H1 (cell line): ENCODE measurements around the gene FAM219A. TPM values are rescaled to one million over a fixed set of nuclear protein-coding genes. Genes with fewer than 3 reads are reported as not detected.

Source experiments
- CTCF ChIA-PET: fragments of 300-600 bp; sonication (Branson Sonifier 250); formaldehyde crosslinking; loops from one replicate; lab custom pipeline; 2021; ENCODE audit not compliant: partially characterized antibody; lab: Charles Lee
- POLR2A ChIA-PET: fragments of 300-600 bp; sonication (Branson Sonifier 250); formaldehyde crosslinking; loops from one replicate; lab custom pipeline; 2021; ENCODE audit warnings: inconsistent platforms; ENCODE audit not compliant: partially characterized antibody; lab: Charles Lee
- DNase-seq, 2 experiments: peaks; one replicate each; pipeline versions ENCODE4 v3.0.0 to v3.0.0-alpha.2; 2010 to 2022; ENCODE audit warnings: low spot score in 2 of 2, low read depth in 1 of 2, mixed read lengths in 1 of 2
- FAIRE-seq: peaks from 2 replicates; lab custom pipeline; 2011; peaks lifted over from hg19 to GRCh38; lab: Jason Lieb, UNC
- H2AFZ ChIP-seq: 2 replicates; pipeline ENCODE4 v1.8.1; 2012; ENCODE audit warnings: low read length, inconsistent platforms
- H2AK5ac ChIP-seq: 2 replicates; pipeline ENCODE4 v1.6.1; 2013; ENCODE audit warnings: low read depth, low read length
- H2BK120ac ChIP-seq: replicated peaks from 2 replicates; pipeline ENCODE3; 2013; ENCODE audit warnings: low read depth, low read length, inconsistent platforms
- H2BK12ac ChIP-seq: 2 replicates; pipeline ENCODE4 v1.6.1; 2013; ENCODE audit warnings: low read depth, low read length
- H2BK15ac ChIP-seq: 2 replicates; pipeline ENCODE4 v1.6.1; 2013; ENCODE audit warnings: low read length
- H2BK20ac ChIP-seq: 2 replicates; pipeline ENCODE4 v1.6.1; 2013; ENCODE audit warnings: low read length
- H2BK5ac ChIP-seq: 2 replicates; pipeline ENCODE4 v1.6.1; 2013; ENCODE audit warnings: low read depth, low read length
- H3K14ac ChIP-seq: 2 replicates; pipeline ENCODE4 v1.6.1; 2013; ENCODE audit warnings: inconsistent platforms; ENCODE audit not compliant: insufficient read length
- H3K18ac ChIP-seq: 2 replicates; pipeline ENCODE4 v1.6.1; 2013; ENCODE audit warnings: low read length; ENCODE audit errors: extremely low read depth
- H3K23ac ChIP-seq: 2 replicates; pipeline ENCODE4 v1.6.1; 2013; ENCODE audit warnings: inconsistent platforms; ENCODE audit not compliant: insufficient read length
- H3K23me2 ChIP-seq: 2 replicates; pipeline ENCODE4 v1.6.1; 2013; ENCODE audit warnings: low read depth, low read length
- H3K27ac ChIP-seq: 2 replicates; pipeline ENCODE4 v1.6.1; 2011; ENCODE audit warnings: low read depth, low read length, inconsistent platforms
- H3K27me3 ChIP-seq, 4 experiments: replicated peaks in 1 of 4; 1 replicate in 1 of 4; 2 replicates in 3 of 4; pipeline versions ENCODE4 v1.6.1 to v1.8.1; 2011 to 2013; ENCODE audit warnings: low read length in 3 of 4, mild to moderate bottlenecking in 3 of 4, inconsistent platforms in 2 of 4, mixed read lengths in 2 of 4, moderate library complexity in 1 of 4; ENCODE audit not compliant: control insufficient read depth in 3 of 4, insufficient read depth in 3 of 4; ENCODE audit errors: extremely low read depth in 1 of 4
- H3K36me3 ChIP-seq, 4 experiments: 2 replicates each; pipeline versions ENCODE4 v1.6.1 to v1.8.1; 2011 to 2013; ENCODE audit warnings: mild to moderate bottlenecking in 4 of 4, low read length in 3 of 4, moderate library complexity in 2 of 4, control low read depth in 1 of 4, inconsistent platforms in 1 of 4; ENCODE audit not compliant: insufficient read depth in 4 of 4, control insufficient read depth in 2 of 4
- H3K4ac ChIP-seq: replicated peaks from 2 replicates; pipeline ENCODE3; 2013; ENCODE audit warnings: low read length, low read depth, mixed read lengths, inconsistent platforms; ENCODE audit not compliant: insufficient read length
- H3K4me1 ChIP-seq, 4 experiments: replicated peaks in 1 of 4; 1 replicate in 1 of 4; 2 replicates in 3 of 4; pipeline versions ENCODE4 v1.6.1 to v1.8.1; 2011 to 2013; ENCODE audit warnings: low read length in 3 of 4, inconsistent platforms in 2 of 4, mixed read lengths in 1 of 4; ENCODE audit not compliant: insufficient read depth in 4 of 4, control insufficient read depth in 3 of 4
- H3K4me2 ChIP-seq, 2 experiments: 2 replicates each; pipeline versions ENCODE4 v1.6.1 to v1.8.1; 2011 to 2013; ENCODE audit warnings: low read depth in 2 of 2, low read length in 2 of 2, control low read depth in 1 of 2, inconsistent platforms in 1 of 2, mild to moderate bottlenecking in 1 of 2; ENCODE audit not compliant: insufficient read depth in 1 of 2
- H3K4me3 ChIP-seq, 4 experiments: fragments of 200-600, 300-600 bp in 1 of 4; sonication (generic), shearing (Covaris generic), sonication (Bioruptor Twin) in 1 of 4; 2 replicates each; pipeline versions ENCODE4 v1.5.1 to v1.8.1; 2011 to 2016; ENCODE audit warnings: low read length in 4 of 4, low read depth in 3 of 4, control low read depth in 2 of 4, inconsistent platforms in 2 of 4, mild to moderate bottlenecking in 2 of 4, mixed read lengths in 1 of 4, moderate library complexity in 1 of 4; ENCODE audit not compliant: insufficient read depth in 2 of 4; ENCODE audit errors: extremely low read depth in 1 of 4
- H3K56ac ChIP-seq: replicated peaks from 2 replicates; pipeline ENCODE3; 2013; ENCODE audit warnings: low read depth, mild to moderate bottlenecking, mixed read lengths, low read length, inconsistent platforms; ENCODE audit not compliant: insufficient read length
- H3K79me1 ChIP-seq: 2 replicates; pipeline ENCODE4 v1.6.1; 2013; ENCODE audit warnings: low read depth, low read length, control low read depth
- H3K79me2 ChIP-seq, 2 experiments: 2 replicates each; pipeline versions ENCODE4 v1.6.1 to v1.8.1; 2012 to 2013; ENCODE audit warnings: low read length in 2 of 2, mild to moderate bottlenecking in 2 of 2, inconsistent platforms in 1 of 2; ENCODE audit not compliant: insufficient read depth in 2 of 2, control insufficient read depth in 1 of 2
- H3K9ac ChIP-seq, 4 experiments: replicated peaks in 1 of 4; 1 replicate in 1 of 4; 2 replicates in 3 of 4; pipeline versions ENCODE4 v1.6.1 to v1.8.1; 2011 to 2013; ENCODE audit warnings: low read depth in 3 of 4, low read length in 3 of 4, control low read depth in 2 of 4, mild to moderate bottlenecking in 2 of 4, moderate library complexity in 2 of 4, inconsistent platforms in 1 of 4; ENCODE audit errors: extremely low read depth in 1 of 4
- H3K9me3 ChIP-seq, 2 experiments: 2 replicates each; pipeline versions ENCODE4 v1.6.1 to v1.8.1; 2012 to 2013; ENCODE audit warnings: mild to moderate bottlenecking in 2 of 2, moderate library complexity in 2 of 2, control low read depth in 1 of 2, inconsistent platforms in 1 of 2, low read depth in 1 of 2, low read length in 1 of 2, mixed read lengths in 1 of 2; ENCODE audit not compliant: insufficient read depth in 2 of 2
- H4K20me1 ChIP-seq, 2 experiments: replicated peaks in 1 of 2; 2 replicates each; pipeline versions ENCODE3 to v1.8.1; 2011 to 2013; ENCODE audit warnings: inconsistent platforms in 2 of 2, low read length in 2 of 2, mild to moderate bottlenecking in 1 of 2; ENCODE audit not compliant: insufficient read depth in 2 of 2, control insufficient read depth in 1 of 2
- H4K5ac ChIP-seq: 2 replicates; pipeline ENCODE4 v1.6.1; 2013; ENCODE audit warnings: low read length, low read depth, mixed read lengths, inconsistent platforms; ENCODE audit not compliant: insufficient read length
- H4K8ac ChIP-seq: 2 replicates; pipeline ENCODE4 v1.8.0; 2013; ENCODE audit warnings: mild to moderate bottlenecking, moderate library complexity, low read length, inconsistent platforms; ENCODE audit not compliant: insufficient read depth; ENCODE audit errors: extremely low read depth
- H4K91ac ChIP-seq: replicated peaks from 2 replicates; pipeline ENCODE3; 2013; ENCODE audit warnings: low read length, mixed read lengths, inconsistent platforms; ENCODE audit not compliant: insufficient read length
- BRCA1 ChIP-seq: IDR thresholded peaks from 2 replicates; pipeline ENCODE4 v1.6.1; 2012; ENCODE audit warnings: low read depth, low read length, improper control_type of control experiment
- CEBPB ChIP-seq: IDR thresholded peaks from 2 replicates; pipeline ENCODE4 v1.6.1; 2012; ENCODE audit warnings: low read depth, low read length
- EP300 ChIP-seq, 2 experiments: IDR thresholded peaks; 1 replicate in 1 of 2; 2 replicates in 1 of 2; pipeline ENCODE4 v1.6.1; 2011 to 2012; ENCODE audit warnings: low read depth in 2 of 2, low read length in 2 of 2, mild to moderate bottlenecking in 2 of 2, borderline replicate concordance in 1 of 2, inconsistent platforms in 1 of 2, moderate library complexity in 1 of 2
- RXRA ChIP-seq: IDR thresholded peaks from 2 replicates; pipeline ENCODE4 v1.6.1; 2011; ENCODE audit warnings: low read depth, mild to moderate bottlenecking, low read length, moderate library complexity; ENCODE audit not compliant: insufficient read depth
- SP2 ChIP-seq: IDR thresholded peaks from 2 replicates; pipeline ENCODE4 v1.6.1; 2012; ENCODE audit warnings: mild to moderate bottlenecking, low read length, inconsistent platforms
- WGBS, 2 experiments: shearing (Covaris generic) in 1 of 2; methylation state at CpG; one replicate each; pipeline versions ENCODE4 v1.1.6 to v1.1.7; 2013 to 2015; ENCODE audit warnings: low lambda C conversion rate in 2 of 2, mixed read lengths in 2 of 2, inconsistent platforms in 1 of 2, low coverage in 1 of 2, missing lambda C conversion rate in 1 of 2; ENCODE audit not compliant: insufficient replicate concordance in 2 of 2, insufficient coverage in 1 of 2, insufficient read length in 1 of 2; ENCODE audit errors: extremely low coverage in 1 of 2, missing lambda C conversion rate in 1 of 2; 5-methylcytosine and 5-hydroxymethylcytosine counted together
- polyA plus RNA-seq, 7 experiments: library from polyadenylated mRNA; depleted of rRNA in 3 of 7; stranded (reverse) in 5 of 7; unstranded in 2 of 7; fragments of >200 nt in 5 of 7; fragments of 200-250 nt in 2 of 7; gene quantifications; 1 replicate in 5 of 7; 2 replicates in 1 of 7; 4 replicates in 1 of 7; pipeline versions ENCODE4 v1.2.1 to v1.2.3, GENCODE V29; 2011 to 2013; ENCODE audit warnings: missing spikeins in 2 of 7, mixed read lengths in 2 of 7
- total RNA-seq: library from RNA; stranded (reverse); fragmentation: NEBNext Ultra II Directional; extraction: Animal tissue kit (Norgen Biotek cat#: 25700); gene quantifications from 2 replicates; pipeline ENCODE4 v1.2.1, GENCODE V29; 2021

FAM219A gene
- total and polyA plus RNA-seq, 2 of the 8 experiments (the other 6 are each of a cell fraction or from before 2014, with no cell fraction given), result 7.7 to 10.4 TPM

DNA sequence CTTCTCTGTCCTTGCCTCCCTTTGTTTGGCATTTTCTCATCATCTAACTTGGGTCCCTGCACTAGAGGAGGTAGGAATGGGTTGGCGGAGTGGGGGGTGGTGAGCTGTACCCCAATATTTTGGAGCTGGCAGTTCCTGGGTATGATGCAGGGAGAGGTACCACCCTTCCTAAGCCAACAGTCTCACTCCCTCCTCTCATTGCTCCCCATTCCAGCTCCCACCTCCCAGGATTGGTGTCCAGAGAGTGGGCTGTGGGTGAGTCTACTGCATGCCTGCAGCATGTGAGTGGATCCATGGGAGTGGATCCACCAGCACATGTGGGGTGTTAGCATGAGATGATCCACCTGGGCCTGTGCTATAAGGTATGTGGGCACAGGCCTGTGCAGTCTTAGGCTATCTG, 59.5 kb downstream of the FAM219A start:
- H2AK5ac ChIP-seq, result no peak overlapping the region
- H4K8ac ChIP-seq, result no peak overlapping the region
- H3K23me2 ChIP-seq, result no peaks in the 10 kb centered on the region
- TF ChIP-seq SP2 (no peak), RXRA (no peak), EP300 (IDR thresholded peaks at IDR 0.05; ENCODE audit: borderline replicate concordance in 1 of 2, low read depth in 2 of 2, low read length in 2 of 2) (no peak), BRCA1 (no peak), CEBPB (no peak)
- FAIRE-seq (no peak), DNase-seq (no peak)
- no peak overlapping the region for H3K4me2 ChIP-seq
- peaks cover 0 to 2% of the 10 kb centered on the region in 2 experiments for H4K20me1 ChIP-seq
- H3K27ac ChIP-seq, result no peak overlapping the region
- no peak overlapping the region for H3K23ac ChIP-seq
- H2AFZ ChIP-seq, result no peak overlapping the region
- H2BK20ac ChIP-seq, result no peak overlapping the region
- H3K27me3 ChIP-seq, result no peaks in the 10 kb centered on the region
- no CpG with 5 or more reads among the region's 1 CpG for WGBS, 2 experiments
- no peak overlapping the region for H3K4ac ChIP-seq
- H3K4me1 ChIP-seq, result no peaks in the 10 kb centered on the region
- no peaks in the 10 kb centered on the region; a peak in 1 of 8 replicates for H3K36me3 ChIP-seq
- H3K18ac ChIP-seq, result no peak overlapping the region
- ChIA-PET CTCF (interaction anchor here (0.8 to 4.0 kb wide), 7 partner anchors 10 to 261 kb away, joined by 3 to 22 read pairs (median 5); no protein-coding TSS in a partner anchor), POLR2A (no interaction called here)
- H2BK120ac ChIP-seq, result no peak overlapping the region
- H3K79me2 ChIP-seq, result no peaks in the 10 kb centered on the region
- no peak overlapping the region for H3K4me3 ChIP-seq
- H3K14ac ChIP-seq, result no peak overlapping the region
- H3K9me3 ChIP-seq, result no peaks in the 10 kb centered on the region
- H4K5ac ChIP-seq, result no peak overlapping the region
- no peak overlapping the region for H2BK12ac ChIP-seq
- no peak overlapping the region for H3K56ac ChIP-seq
- no peak overlapping the region for H3K9ac ChIP-seq
- H4K91ac ChIP-seq, result no peak overlapping the region
- no peak overlapping the region for H2BK15ac ChIP-seq
- no peaks in the 10 kb centered on the region for H3K79me1 ChIP-seq
- no peak overlapping the region for H2BK5ac ChIP-seq
